Glutamatergic neuron (in vitro differentiated cells): ENCODE results near the gene TBCE. TPM values are rescaled to one million over a fixed set of nuclear protein-coding genes. Genes with fewer than 3 reads are reported as not detected.
A peak's percentile ranks its signal among the peaks of the same experiment; 100 is the strongest.
"Not testable (repeated sequence)": the region's sequence is repeated elsewhere in the genome, so short reads cannot be mapped to it uniquely, and the experiment has no call there.

Experiments used
- DNase-seq: peaks from one replicate; pipeline ENCODE4 v3.0.0; 2022
- H3K27ac Mint-ChIP-seq: one replicate; pipeline ENCODE4 v1.8.0; 2020; ENCODE audit warnings: mild to moderate bottlenecking, mixed read lengths, inconsistent platforms; ENCODE audit not compliant: unreplicated experiment
- H3K27me3 Mint-ChIP-seq: one replicate; pipeline ENCODE4 v1.8.0; 2020; ENCODE audit warnings: mild to moderate bottlenecking, moderate library complexity, mixed read lengths, inconsistent platforms; ENCODE audit not compliant: unreplicated experiment
- H3K36me3 Mint-ChIP-seq: one replicate; pipeline ENCODE4 v1.8.0; 2020; ENCODE audit warnings: mild to moderate bottlenecking, mixed read lengths, inconsistent platforms; ENCODE audit not compliant: unreplicated experiment
- H3K4me1 Mint-ChIP-seq: one replicate; pipeline ENCODE4 v1.8.0; 2020; ENCODE audit warnings: mild to moderate bottlenecking, low read depth, mixed read lengths, inconsistent platforms; ENCODE audit not compliant: unreplicated experiment
- H3K4me3 Mint-ChIP-seq: one replicate; pipeline ENCODE4 v1.8.0; 2020; ENCODE audit warnings: mild to moderate bottlenecking, mixed read lengths, inconsistent platforms; ENCODE audit not compliant: unreplicated experiment
- H3K9me3 Mint-ChIP-seq: one replicate; pipeline ENCODE4 v1.8.0; 2020; ENCODE audit warnings: mild to moderate bottlenecking, moderate library complexity, mixed read lengths, inconsistent platforms; ENCODE audit not compliant: unreplicated experiment
- CTCF ChIP-seq: fragments of 200-600 bp; sonication (generic); IDR thresholded peaks from one replicate; pipeline ENCODE4 v1.5.0; 2021; ENCODE audit not compliant: partially characterized antibody, unreplicated experiment
- total RNA-seq: library from RNA; stranded (reverse); fragmentation: NEBNext Ultra II Directional; extraction: Animal tissue kit (Norgen Biotek cat#: 25700); gene quantifications from one replicate; pipeline ENCODE4 v1.2.1, GENCODE V29; 2021; ENCODE audit not compliant: unreplicated experiment

The TBCE gene
- total RNA-seq, 1 donor from 2014 or later, result 30.7 TPM

- no peaks in the 10 kb centered on the region for H3K27me3 Mint-ChIP-seq
- H3K9me3 Mint-ChIP-seq, result peaks cover 6% of the 10 kb centered on the region
- H3K36me3 Mint-ChIP-seq, result no peaks in the 10 kb centered on the region
- peaks cover 11% of the 10 kb centered on the region for H3K4me1 Mint-ChIP-seq
- no peak overlapping the region for H3K27ac Mint-ChIP-seq
- no peak for TF ChIP-seq CTCF
- H3K4me3 Mint-ChIP-seq, result no peak overlapping the region
- no peak for DNase-seq
Observed at GRCh38 chr1:235454021-235454420, 86.8 kb downstream of the TBCE start.

DNA sequence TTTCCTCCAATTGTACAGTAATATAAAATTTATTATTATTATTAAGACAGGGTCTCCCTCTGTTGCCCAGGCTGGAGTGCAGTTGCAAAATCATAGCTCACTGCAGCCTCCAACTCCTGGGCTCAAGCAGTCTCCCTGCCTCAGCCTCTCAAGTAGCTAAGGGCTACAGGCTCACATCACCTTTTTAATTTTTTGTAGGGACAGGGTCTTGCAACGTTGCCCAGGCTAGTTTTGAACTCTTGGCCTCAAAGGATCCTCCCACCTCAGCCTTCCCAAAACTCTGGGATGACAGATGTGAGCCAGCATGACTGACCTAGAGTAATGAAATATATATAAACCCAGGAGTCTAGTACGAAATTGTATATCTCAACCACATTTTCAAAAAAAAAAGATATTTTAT lies 87.9 kb downstream of the TBCE start:
- Mint-ChIP-seq H3K27ac (peak overlapping the region; percentile 97), H3K4me1 (peaks cover 11% of the 10 kb centered on the region), H3K27me3 (no peaks in the 10 kb centered on the region), H3K36me3 (no peaks in the 10 kb centered on the region), H3K9me3 (peaks cover 6% of the 10 kb centered on the region), H3K4me3 (no peak overlapping the region)
- DNase-seq, result no peak
- no peak for TF ChIP-seq CTCF

DNA sequence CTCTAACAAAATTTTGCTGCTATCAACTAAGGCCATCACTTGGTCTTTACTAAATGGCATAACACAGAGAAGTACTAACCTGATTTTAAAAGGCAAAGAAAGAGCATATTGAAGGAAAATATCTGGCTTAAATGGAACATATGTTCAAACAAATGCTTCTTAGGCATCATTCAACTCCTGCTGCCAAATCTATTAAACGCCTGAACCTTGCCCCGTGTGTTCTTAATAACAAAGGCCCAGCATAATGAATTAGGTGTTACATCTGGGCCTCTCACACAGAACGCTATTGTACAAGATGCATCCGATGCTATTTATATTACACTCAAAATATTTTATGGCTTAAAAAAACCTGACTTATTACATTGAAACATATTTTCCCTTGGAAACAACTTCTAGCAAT lies 88.6 kb downstream of the TBCE start:
- TF ChIP-seq CTCF, result no peak
- Mint-ChIP-seq H3K36me3 (no peaks in the 10 kb centered on the region), H3K27ac (peak overlapping the region; percentile 97), H3K4me1 (peaks cover 11% of the 10 kb centered on the region), H3K9me3 (peaks cover 6% of the 10 kb centered on the region), H3K27me3 (no peaks in the 10 kb centered on the region), H3K4me3 (no peak overlapping the region)
- DNase-seq, result no peak

GRCh38 chr1:235457856-235458255 lies 90.6 kb downstream of the TBCE start:
- DNase-seq, H3K27me3 Mint-ChIP-seq, H3K9me3 Mint-ChIP-seq: not testable (repeated sequence)

DNA sequence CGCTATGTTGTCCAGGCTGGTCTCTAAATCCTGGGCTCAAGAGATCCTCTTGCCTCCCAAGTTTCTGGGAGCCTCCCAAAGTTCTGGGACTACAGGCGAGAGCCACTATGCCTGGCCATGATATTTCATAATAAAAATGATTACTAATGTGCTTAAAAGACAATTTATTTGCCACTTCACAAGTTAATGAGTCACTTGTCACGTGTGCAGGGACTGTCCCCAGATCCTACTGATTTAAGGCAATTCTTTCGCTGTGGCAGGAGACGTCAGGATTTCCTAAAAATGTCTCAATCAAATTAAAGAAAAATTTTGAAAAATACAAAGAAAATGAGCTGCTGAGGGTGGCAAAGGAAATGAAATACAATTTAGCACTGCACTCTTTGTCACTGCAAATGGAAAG lies 93.5 kb downstream of the TBCE start:
- Mint-ChIP-seq H3K27me3 (no peaks in the 10 kb centered on the region), H3K9me3 (no peaks in the 10 kb centered on the region), H3K36me3 (no peaks in the 10 kb centered on the region), H3K4me1 (peaks cover 6% of the 10 kb centered on the region), H3K27ac (no peak overlapping the region), H3K4me3 (no peak overlapping the region)
- no peak for TF ChIP-seq CTCF
- DNase-seq, result no peak

More at GRCh38 chr1:235457856-235458255, 90.6 kb downstream of the TBCE start:
- H3K4me1 Mint-ChIP-seq, result peaks cover 11% of the 10 kb centered on the region
- H3K36me3 Mint-ChIP-seq, H3K4me3 Mint-ChIP-seq, H3K27ac Mint-ChIP-seq: not testable (repeated sequence)

DNA sequence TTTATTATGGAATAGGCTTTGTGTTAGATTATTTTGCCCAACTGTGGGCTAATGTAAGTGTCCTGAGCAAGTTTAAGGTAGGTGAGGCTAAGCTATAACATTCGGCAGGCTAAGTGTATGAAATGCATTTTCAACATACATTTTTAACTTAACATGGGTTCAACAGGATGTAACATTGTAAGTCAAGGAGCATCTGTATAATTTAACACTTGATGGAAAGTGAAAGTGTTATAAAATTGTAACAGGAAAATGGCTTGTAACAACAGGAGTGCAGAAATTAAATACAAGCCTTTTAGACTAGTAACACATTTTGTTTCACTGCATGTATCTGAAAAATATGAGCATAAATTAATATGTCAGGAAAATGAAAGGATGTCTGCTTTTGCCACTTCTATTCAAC lies 94.7 kb downstream of the TBCE start:
- no peak for TF ChIP-seq CTCF
- Mint-ChIP-seq H3K9me3 (no peaks in the 10 kb centered on the region), H3K4me1 (no peaks in the 10 kb centered on the region), H3K27me3 (no peaks in the 10 kb centered on the region), H3K36me3 (no peaks in the 10 kb centered on the region), H3K27ac (no peak overlapping the region), H3K4me3 (no peak overlapping the region)
- DNase-seq, result no peak

DNA sequence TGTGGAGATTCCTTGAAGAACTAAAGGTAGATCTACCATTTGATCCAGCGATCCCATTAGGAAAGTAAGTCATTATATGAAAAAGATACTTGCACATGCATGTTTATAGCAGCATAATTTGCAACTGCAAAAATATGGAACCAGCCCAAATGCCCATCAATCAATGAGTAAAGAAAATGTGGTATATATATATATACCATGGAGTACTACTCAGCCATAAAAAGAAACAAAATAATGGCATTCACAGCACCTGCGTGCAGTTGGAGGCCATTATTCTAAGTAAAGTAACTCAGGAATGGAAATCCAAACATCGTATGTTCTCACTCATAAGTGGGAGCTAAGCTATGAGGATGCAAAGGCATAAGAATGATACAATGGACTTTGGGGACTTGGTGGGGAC lies 95.6 kb downstream of the TBCE start:
- not testable (repeated sequence) for DNase-seq, H3K27ac Mint-ChIP-seq, H3K27me3 Mint-ChIP-seq, H3K9me3 Mint-ChIP-seq, H3K4me3 Mint-ChIP-seq, H3K4me1 Mint-ChIP-seq, H3K36me3 Mint-ChIP-seq
